ENCODE data around the gene ABCA1.

The ABCA1 gene

GRCh38 chr9:104833696-104834095, 94.3 kb downstream of the ABCA1 start:
- Histone ChIP-seq H3K4me3 (ENCODE audit: low read length in 2 of 2) (no peak overlapping the region), H3K27ac (replicated peaks; ENCODE audit: low read length) (no peak overlapping the region), H2AFZ (ENCODE audit: low read length) (no peak overlapping the region), H2BK12ac (ENCODE audit: low read length) (no peak overlapping the region), H3K4ac (ENCODE audit: low read length) (no peak overlapping the region), H3K4me2 (ENCODE audit: insufficient read depth, low read length, poor library complexity, severe bottlenecking) (no peak overlapping the region), H4K91ac (ENCODE audit: low read depth, low read length, poor library complexity) (no peak overlapping the region), H3K27me3 (ENCODE audit: control insufficient read depth in 3 of 3, insufficient read depth in 3 of 3, low read depth in 1 of 3, low read length in 3 of 3) (no peaks in the 10 kb centered on the region), H2AK5ac (ENCODE audit: low read depth, low read length) (no peak overlapping the region), H4K8ac (ENCODE audit: low read depth, low read length) (no peak overlapping the region), H2BK5ac (ENCODE audit: low read length) (no peak overlapping the region), H3K18ac (ENCODE audit: low read length) (no peak overlapping the region), H2BK15ac (ENCODE audit: low read length) (no peak overlapping the region), H3K79me1 (ENCODE audit: low read depth, low read length) (no peaks in the 10 kb centered on the region), H3K9ac (ENCODE audit: low read depth, low read length, poor library complexity) (no peak overlapping the region), H3K4me1 (ENCODE audit: control insufficient read depth in 2 of 2, insufficient read depth in 1 of 2, low read depth in 1 of 2, low read length in 2 of 2) (no peaks in the 10 kb centered on the region), H2BK120ac (ENCODE audit: low read depth, low read length) (no peak overlapping the region), H3K14ac (ENCODE audit: low read length) (no peak overlapping the region), H3K36me3 (replicated peaks in 1 of 2; ENCODE audit: control insufficient read depth in 2 of 2, insufficient read depth in 2 of 2, low read length in 2 of 2) (peaks cover 31 to 91% of the 10 kb centered on the region in 2 donors), H3K9me3 (replicated peaks in 1 of 2; ENCODE audit: control insufficient read depth in 2 of 2, insufficient read depth in 1 of 2, low read depth in 1 of 2, low read length in 2 of 2) (no peaks in the 10 kb centered on the region), H3K23ac (ENCODE audit: low read depth, low read length, poor library complexity) (no peak overlapping the region)
- DNase-seq (ENCODE audit: low spot score): no peak
- WGBS, 2 donors (ENCODE audit: extremely low coverage in 2 of 2, insufficient read length in 2 of 2, insufficient replicate concordance in 1 of 2): no CpG with 5 or more reads among the region's 6 CpGs

DNA sequence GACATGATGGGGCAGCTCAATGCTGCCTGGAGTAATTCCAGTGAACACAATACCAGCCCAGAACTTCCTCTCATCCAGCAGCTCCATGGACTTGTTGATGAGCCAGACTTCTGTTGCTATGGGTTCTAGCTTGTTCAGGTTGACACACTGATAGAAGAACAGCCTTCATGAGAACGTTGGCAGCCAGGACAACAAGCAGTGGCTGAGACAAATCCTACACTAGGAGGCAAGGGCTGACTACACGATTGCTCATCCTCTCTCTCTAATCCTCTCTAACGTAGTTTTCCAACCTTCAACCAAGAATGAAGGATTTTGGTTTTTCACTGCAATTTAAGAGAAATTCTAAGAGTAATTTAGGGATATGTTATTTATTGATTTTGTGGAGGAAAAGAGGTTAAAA, 96.3 kb downstream of the ABCA1 start:
- Histone ChIP-seq H3K4ac (ENCODE audit: low read length) (no peak overlapping the region), H3K14ac (ENCODE audit: low read length) (no peak overlapping the region), H3K36me3 (replicated peaks in 1 of 2; ENCODE audit: control insufficient read depth in 2 of 2, insufficient read depth in 2 of 2, low read length in 2 of 2) (peaks cover 44 to 98% of the 10 kb centered on the region in 2 donors), H3K9me3 (replicated peaks in 1 of 2; ENCODE audit: control insufficient read depth in 2 of 2, insufficient read depth in 1 of 2, low read depth in 1 of 2, low read length in 2 of 2) (no peaks in the 10 kb centered on the region), H3K4me3 (ENCODE audit: low read length in 2 of 2) (no peak overlapping the region), H3K4me1 (ENCODE audit: control insufficient read depth in 2 of 2, insufficient read depth in 1 of 2, low read depth in 1 of 2, low read length in 2 of 2) (no peaks in the 10 kb centered on the region), H3K27ac (replicated peaks; ENCODE audit: low read length) (no peak overlapping the region), H4K8ac (ENCODE audit: low read depth, low read length) (no peak overlapping the region), H2AK5ac (ENCODE audit: low read depth, low read length) (no peak overlapping the region), H3K23ac (ENCODE audit: low read depth, low read length, poor library complexity) (no peak overlapping the region), H3K4me2 (ENCODE audit: insufficient read depth, low read length, poor library complexity, severe bottlenecking) (no peak overlapping the region), H2AFZ (ENCODE audit: low read length) (no peak overlapping the region), H2BK120ac (ENCODE audit: low read depth, low read length) (no peak overlapping the region), H3K18ac (ENCODE audit: low read length) (no peak overlapping the region), H2BK5ac (ENCODE audit: low read length) (no peak overlapping the region), H3K79me1 (ENCODE audit: low read depth, low read length) (no peaks in the 10 kb centered on the region), H3K9ac (ENCODE audit: low read depth, low read length, poor library complexity) (no peak overlapping the region), H4K91ac (ENCODE audit: low read depth, low read length, poor library complexity) (no peak overlapping the region), H3K27me3 (ENCODE audit: control insufficient read depth in 3 of 3, insufficient read depth in 3 of 3, low read depth in 1 of 3, low read length in 3 of 3) (no peaks in the 10 kb centered on the region), H2BK12ac (ENCODE audit: low read length) (no peak overlapping the region), H2BK15ac (ENCODE audit: low read length) (no peak overlapping the region)
- DNase-seq (ENCODE audit: low spot score): no peak
- no CpG with 5 or more reads among the region's 3 CpGs for WGBS, 2 donors (ENCODE audit: extremely low coverage in 2 of 2, insufficient read length in 2 of 2, insufficient replicate concordance in 1 of 2)

DNA sequence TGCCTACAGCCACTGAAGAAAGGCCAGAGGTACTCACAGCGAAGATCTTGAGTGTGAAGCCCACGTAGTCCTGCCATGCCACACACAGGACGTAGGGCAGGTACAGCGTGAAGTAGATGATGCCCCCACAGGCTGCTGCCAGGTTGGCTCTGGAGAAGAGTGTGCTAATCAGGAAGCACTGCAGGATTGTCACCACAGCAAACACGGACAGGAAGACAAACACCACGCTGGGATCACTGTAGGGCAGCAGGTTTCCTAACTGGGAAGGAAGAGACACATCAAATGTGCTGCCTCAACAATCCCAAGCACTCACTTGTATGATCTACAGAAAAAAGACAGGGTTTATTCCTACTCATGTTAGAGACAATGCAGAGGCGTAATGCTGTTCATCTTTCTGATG, 101.0 kb downstream of the ABCA1 start:
- no peak overlapping the region for H2BK15ac ChIP-seq (ENCODE audit: low read length)
- no CpG with 5 or more reads among the region's 7 CpGs for WGBS, 2 donors (ENCODE audit: extremely low coverage in 2 of 2, insufficient read length in 2 of 2, insufficient replicate concordance in 1 of 2)
- H3K9me3 ChIP-seq (replicated peaks in 1 of 2; ENCODE audit: control insufficient read depth in 2 of 2, insufficient read depth in 1 of 2, low read depth in 1 of 2, low read length in 2 of 2): no peaks in the 10 kb centered on the region
- H2BK12ac ChIP-seq (ENCODE audit: low read length): no peak overlapping the region
- DNase-seq (ENCODE audit: low spot score): no peak
- H3K18ac ChIP-seq (ENCODE audit: low read length): no peak overlapping the region
- no peak overlapping the region for H2AFZ ChIP-seq (ENCODE audit: low read length)
- no peak overlapping the region for H4K91ac ChIP-seq (ENCODE audit: low read depth, low read length, poor library complexity)
- no peak overlapping the region for H2BK120ac ChIP-seq (ENCODE audit: low read depth, low read length)
- no peak overlapping the region for H2BK5ac ChIP-seq (ENCODE audit: low read length)
- H3K79me1 ChIP-seq (ENCODE audit: low read depth, low read length): no peaks in the 10 kb centered on the region
- no peak overlapping the region for H3K9ac ChIP-seq (ENCODE audit: low read depth, low read length, poor library complexity)
- no peak overlapping the region for H3K4me3 ChIP-seq (ENCODE audit: low read length in 2 of 2)
- no peak overlapping the region for H3K23ac ChIP-seq (ENCODE audit: low read depth, low read length, poor library complexity)
- no peaks in the 10 kb centered on the region for H3K4me1 ChIP-seq (ENCODE audit: control insufficient read depth in 2 of 2, insufficient read depth in 1 of 2, low read depth in 1 of 2, low read length in 2 of 2)
- no peaks in the 10 kb centered on the region for H3K27me3 ChIP-seq (ENCODE audit: control insufficient read depth in 3 of 3, insufficient read depth in 3 of 3, low read depth in 1 of 3, low read length in 3 of 3)
- H3K14ac ChIP-seq (ENCODE audit: low read length): no peak overlapping the region
- no peak overlapping the region for H3K4ac ChIP-seq (ENCODE audit: low read length)
- H2AK5ac ChIP-seq (ENCODE audit: low read depth, low read length): no peak overlapping the region
- H4K8ac ChIP-seq (ENCODE audit: low read depth, low read length): no peak overlapping the region
- no peak overlapping the region for H3K4me2 ChIP-seq (ENCODE audit: insufficient read depth, low read length, poor library complexity, severe bottlenecking)
- H3K27ac ChIP-seq (replicated peaks; ENCODE audit: low read length): no peak overlapping the region
- H3K36me3 ChIP-seq (replicated peaks in 1 of 2; ENCODE audit: control insufficient read depth in 2 of 2, insufficient read depth in 2 of 2, low read length in 2 of 2): peaks cover 58 to 99% of the 10 kb centered on the region in 2 donors

DNA sequence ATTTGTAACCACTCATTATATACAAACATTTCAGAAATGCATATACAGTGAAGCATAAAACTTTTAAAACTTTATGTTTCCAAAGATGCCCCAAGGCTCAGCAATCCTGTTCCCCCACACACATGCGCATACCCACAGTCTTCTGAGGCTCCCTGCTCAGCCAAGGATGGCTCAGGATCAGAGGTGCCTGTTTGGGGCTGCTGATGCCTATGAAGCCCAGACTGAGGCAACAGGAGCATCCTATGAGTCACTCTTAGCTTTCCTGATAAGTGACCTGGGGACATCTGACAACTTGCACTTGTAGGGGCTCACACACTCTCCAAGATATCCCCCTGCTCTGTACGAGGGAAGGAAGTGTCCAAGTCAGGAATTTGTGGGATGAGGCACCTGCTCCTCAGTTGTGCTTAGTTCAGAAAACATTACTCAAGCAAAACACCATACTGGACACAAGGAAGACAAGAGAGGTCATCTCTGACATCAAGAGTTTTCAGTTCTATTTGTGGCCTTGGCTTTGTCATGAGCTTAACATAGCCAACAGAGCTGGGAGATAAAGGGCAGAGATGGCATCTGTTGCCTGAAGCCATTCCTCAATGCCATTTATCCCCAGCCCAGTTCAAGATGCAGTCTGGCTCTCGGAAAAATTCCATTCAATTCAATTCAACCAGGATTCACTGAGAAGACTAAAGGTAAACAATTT, 101.7 kb downstream of the ABCA1 start:
- Histone ChIP-seq H2BK15ac (ENCODE audit: low read length) (no peak overlapping the region), H4K91ac (ENCODE audit: low read depth, low read length, poor library complexity) (no peak overlapping the region), H3K36me3 (replicated peaks in 1 of 2; ENCODE audit: control insufficient read depth in 2 of 2, insufficient read depth in 2 of 2, low read length in 2 of 2) (peaks cover 57 to 99% of the 10 kb centered on the region in 2 donors), H3K9me3 (replicated peaks in 1 of 2; ENCODE audit: control insufficient read depth in 2 of 2, insufficient read depth in 1 of 2, low read depth in 1 of 2, low read length in 2 of 2) (no peaks in the 10 kb centered on the region), H3K18ac (ENCODE audit: low read length) (no peak overlapping the region), H3K4ac (ENCODE audit: low read length) (no peak overlapping the region), H3K79me1 (ENCODE audit: low read depth, low read length) (no peaks in the 10 kb centered on the region), H3K27ac (replicated peaks; ENCODE audit: low read length) (no peak overlapping the region), H2BK12ac (ENCODE audit: low read length) (no peak overlapping the region), H3K4me3 (ENCODE audit: low read length in 2 of 2) (no peak overlapping the region), H3K27me3 (ENCODE audit: control insufficient read depth in 3 of 3, insufficient read depth in 3 of 3, low read depth in 1 of 3, low read length in 3 of 3) (no peaks in the 10 kb centered on the region), H2BK5ac (ENCODE audit: low read length) (no peak overlapping the region), H2AK5ac (ENCODE audit: low read depth, low read length) (no peak overlapping the region), H2BK120ac (ENCODE audit: low read depth, low read length) (no peak overlapping the region), H2AFZ (ENCODE audit: low read length) (no peak overlapping the region), H3K9ac (ENCODE audit: low read depth, low read length, poor library complexity) (no peak overlapping the region), H3K4me2 (ENCODE audit: insufficient read depth, low read length, poor library complexity, severe bottlenecking) (no peak overlapping the region), H4K8ac (ENCODE audit: low read depth, low read length) (no peak overlapping the region), H3K4me1 (ENCODE audit: control insufficient read depth in 2 of 2, insufficient read depth in 1 of 2, low read depth in 1 of 2, low read length in 2 of 2) (no peaks in the 10 kb centered on the region), H3K23ac (ENCODE audit: low read depth, low read length, poor library complexity) (no peak overlapping the region), H3K14ac (ENCODE audit: low read length) (no peak overlapping the region)
- no CpG with 5 or more reads among the region's 3 CpGs for WGBS, 2 donors (ENCODE audit: extremely low coverage in 2 of 2, insufficient read length in 2 of 2, insufficient replicate concordance in 1 of 2)
- no peak for DNase-seq (ENCODE audit: low spot score)

All from neuronal stem cell (in vitro differentiated cells).